CD14-positive monocyte (primary cell): ENCODE data around the gene GLI3. TPM values are rescaled to one million over a fixed set of nuclear protein-coding genes. Genes with fewer than 3 reads are reported as not detected.

Experiments
- DNase-seq, 3 donors: peaks; one replicate each; pipeline ENCODE4 v3.0.0-alpha.2; 2011 to 2022
- H2AFZ ChIP-seq: 2 replicates; pipeline ENCODE4 v1.6.0; 2012; ENCODE audit warnings: mild to moderate bottlenecking, low read depth, low read length, inconsistent platforms; ENCODE audit not compliant: insufficient read depth, poor library complexity, severe bottlenecking
- H3K27ac ChIP-seq, 2 donors: 1 replicate in 1 of 2; 2 replicates in 1 of 2; pipeline ENCODE4 v1.5.1; 2012 to 2013; ENCODE audit warnings: low read length in 2 of 2, control low read depth in 1 of 2, inconsistent platforms in 1 of 2, low read depth in 1 of 2, mild to moderate bottlenecking in 1 of 2
- H3K27me3 ChIP-seq, 2 donors: one replicate each; pipeline versions ENCODE4 v1.6.0 to v1.6.1; 2011 to 2013; ENCODE audit warnings: low read length in 2 of 2; ENCODE audit not compliant: control insufficient read depth in 2 of 2, insufficient read depth in 2 of 2
- H3K36me3 ChIP-seq, 2 donors: replicated peaks in 1 of 2; 1 replicate in 1 of 2; 2 replicates in 1 of 2; pipeline versions ENCODE4 v1.5.1 to v1.6.1; 2012 to 2013; ENCODE audit warnings: low read length in 2 of 2, control low read depth in 1 of 2, inconsistent platforms in 1 of 2, mild to moderate bottlenecking in 1 of 2; ENCODE audit not compliant: insufficient read depth in 2 of 2, control insufficient read depth in 1 of 2
- H3K4me1 ChIP-seq, 2 donors: 1 replicate in 1 of 2; 2 replicates in 1 of 2; pipeline versions ENCODE4 v1.5.1 to v1.6.1; 2012 to 2013; ENCODE audit warnings: low read length in 2 of 2, control low read depth in 1 of 2, inconsistent platforms in 1 of 2, mild to moderate bottlenecking in 1 of 2, moderate library complexity in 1 of 2; ENCODE audit not compliant: insufficient read depth in 2 of 2, control insufficient read depth in 1 of 2
- H3K4me2 ChIP-seq: replicated peaks from 2 replicates; pipeline ENCODE3; 2012; ENCODE audit warnings: low read length, moderate library complexity, mild to moderate bottlenecking; ENCODE audit not compliant: poor library complexity, severe bottlenecking; ENCODE audit errors: extremely low read depth
- H3K4me3 ChIP-seq, 3 experiments: fragments of 200-600 bp in 1 of 3; sonication (generic) in 1 of 3; replicated peaks in 1 of 3; 1 replicate in 2 of 3; 2 replicates in 1 of 3; pipeline ENCODE4 v1.5.1; 2011 to 2013; ENCODE audit warnings: low read length in 3 of 3, mild to moderate bottlenecking in 3 of 3, control low read depth in 2 of 3, low read depth in 2 of 3, inconsistent platforms in 1 of 3, moderate library complexity in 1 of 3
- H3K79me2 ChIP-seq: 2 replicates; pipeline ENCODE4 v1.6.0; 2012; ENCODE audit warnings: mild to moderate bottlenecking, control low read depth, inconsistent platforms, low read length, moderate library complexity; ENCODE audit not compliant: insufficient read depth
- H3K9ac ChIP-seq: 2 replicates; pipeline ENCODE4 v1.6.0; 2017; ENCODE audit warnings: low read length, mild to moderate bottlenecking; ENCODE audit not compliant: insufficient read depth, poor library complexity, severe bottlenecking
- H3K9me3 ChIP-seq, 2 donors: replicated peaks in 1 of 2; 1 replicate in 1 of 2; 2 replicates in 1 of 2; pipeline versions ENCODE4 v1.5.1 to v1.6.1; 2012 to 2013; ENCODE audit warnings: low read length in 2 of 2, control low read depth in 1 of 2; ENCODE audit not compliant: control insufficient read depth in 1 of 2, insufficient read depth in 1 of 2
- H4K20me1 ChIP-seq: 2 replicates; pipeline ENCODE4 v1.6.0; 2012; ENCODE audit warnings: mild to moderate bottlenecking, low read length, control low read depth, moderate library complexity; ENCODE audit not compliant: insufficient read depth
- H3K27ac Mint-ChIP-seq, 7 donors: one replicate each; pipeline ENCODE4 v1.8.0; 2020; ENCODE audit warnings: mild to moderate bottlenecking in 7 of 7, mixed read lengths in 7 of 7, moderate library complexity in 6 of 7, inconsistent platforms in 2 of 7
- H3K27me3 Mint-ChIP-seq, 3 donors: one replicate each; pipeline ENCODE4 v1.8.0; 2021 to 2022; ENCODE audit warnings: low read depth in 3 of 3, mild to moderate bottlenecking in 3 of 3, mixed read lengths in 3 of 3, moderate library complexity in 3 of 3, inconsistent platforms in 1 of 3
- H3K36me3 Mint-ChIP-seq, 2 donors: one replicate each; pipeline ENCODE4 v1.8.0; 2020; ENCODE audit warnings: mixed read lengths in 2 of 2, inconsistent platforms in 1 of 2, mild to moderate bottlenecking in 1 of 2
- H3K4me1 Mint-ChIP-seq: one replicate; pipeline ENCODE4 v1.8.0; 2020; ENCODE audit warnings: mild to moderate bottlenecking, mixed read lengths
- H3K4me3 Mint-ChIP-seq, 2 donors: one replicate each; pipeline ENCODE4 v1.8.0; 2020; ENCODE audit warnings: mild to moderate bottlenecking in 2 of 2, mixed read lengths in 2 of 2, moderate library complexity in 1 of 2
- H3K9me3 Mint-ChIP-seq, 7 donors: one replicate each; pipeline ENCODE4 v1.8.0; 2020 to 2022; ENCODE audit warnings: mixed read lengths in 7 of 7, mild to moderate bottlenecking in 6 of 7, moderate library complexity in 6 of 7, inconsistent platforms in 2 of 7
- CTCF ChIP-seq: fragments of 200-600 bp; IDR thresholded peaks from one replicate; pipeline ENCODE4 v1.8.0; 2022; ENCODE audit warnings: antibody characterized with exemption, mild to moderate bottlenecking
- WGBS: methylation state at CpG from one replicate; pipeline ENCODE4 v1.1.5; 2013; ENCODE audit warnings: missing lambda C conversion rate; ENCODE audit not compliant: insufficient coverage; 5-methylcytosine and 5-hydroxymethylcytosine counted together
- intact Hi-C, 2 donors: fragments of 100-400 bp; cut with micrococcal nuclease; formaldehyde crosslinking; loops; one replicate each; pipeline versions ENCODE4 v1.15.0 to v1.15.1; 2023
- polyA plus RNA-seq, 3 donors: library from polyadenylated mRNA; depleted of rRNA in 1 of 3; unstranded in 2 of 3; stranded (reverse) in 1 of 3; fragments of 300-500 nt in 2 of 3; fragments of >200 nt in 1 of 3; fragmentation: Illumina TruSeq in 2 of 3; gene quantifications; 1 replicate in 2 of 3; 2 replicates in 1 of 3; pipeline ENCODE4 v1.2.3, GENCODE V29; 2012 to 2021

Gene GLI3
- polyA plus RNA-seq, 3 donors, result not detected

- peaks cover 1 to 4% (median 1%) of the 10 kb centered on the region in 3 donors for H3K27me3 Mint-ChIP-seq
- H3K4me1 ChIP-seq, result no peaks in the 10 kb centered on the region
- WGBS, result 86% methylated on average over 1 of the region's 2 CpGs
- H3K9me3 Mint-ChIP-seq, result peaks cover 0 to 3% (median 0%) of the 10 kb centered on the region in 7 donors
- TF ChIP-seq CTCF, result no peak
- H2AFZ ChIP-seq, result no peak overlapping the region
- no peak overlapping the region for H3K9ac ChIP-seq
- no peak for DNase-seq
- H3K79me2 ChIP-seq, result no peaks in the 10 kb centered on the region
- no peaks in the 10 kb centered on the region for H3K9me3 ChIP-seq
- H4K20me1 ChIP-seq, result no peaks in the 10 kb centered on the region
- H3K27ac ChIP-seq, result no peak overlapping the region
- no peaks in the 10 kb centered on the region for H3K36me3 ChIP-seq
- H3K4me2 ChIP-seq, result no peak overlapping the region
- no peak overlapping the region for H3K4me3 Mint-ChIP-seq
- H3K36me3 Mint-ChIP-seq, result no peaks in the 10 kb centered on the region
- H3K4me1 Mint-ChIP-seq, result no peaks in the 10 kb centered on the region
- no peak overlapping the region for H3K27ac Mint-ChIP-seq
- no peak overlapping the region for H3K4me3 ChIP-seq
- H3K27me3 ChIP-seq, result no peaks in the 10 kb centered on the region
- intact Hi-C loops, result no loop called here
Measured at GRCh38 chr7:42053834-42054233, 183.2 kb downstream of the GLI3 start.

- intact Hi-C loops, result no loop called here
- DNase-seq, result no peak
- H3K9ac ChIP-seq, result no peak overlapping the region
- H3K4me2 ChIP-seq, result no peak overlapping the region
- H3K9me3 ChIP-seq, result no peaks in the 10 kb centered on the region
- H4K20me1 ChIP-seq, result no peaks in the 10 kb centered on the region
- H3K36me3 Mint-ChIP-seq, result no peaks in the 10 kb centered on the region
- H3K9me3 Mint-ChIP-seq, result peaks cover 0 to 1% (median 0%) of the 10 kb centered on the region in 7 donors
- no peak overlapping the region for H3K4me3 ChIP-seq
- peaks cover 0 to 4% (median 1%) of the 10 kb centered on the region in 3 donors for H3K27me3 Mint-ChIP-seq
- H3K27ac ChIP-seq, result no peak overlapping the region
- H3K4me1 ChIP-seq, result no peaks in the 10 kb centered on the region
- no peaks in the 10 kb centered on the region for H3K36me3 ChIP-seq
- no peaks in the 10 kb centered on the region for H3K27me3 ChIP-seq
- H2AFZ ChIP-seq, result no peak overlapping the region
- no peaks in the 10 kb centered on the region for H3K79me2 ChIP-seq
- H3K4me1 Mint-ChIP-seq, result no peaks in the 10 kb centered on the region
- H3K4me3 Mint-ChIP-seq, result no peak overlapping the region
- TF ChIP-seq CTCF, result no peak
- H3K27ac Mint-ChIP-seq, result no peak overlapping the region
- WGBS, result no CpG with 5 or more reads among the region's 5 CpGs
Measured at GRCh38 chr7:42049761-42050160, 187.2 kb downstream of the GLI3 start.
